ENCODE measurements around the gene ADARB1.

GRCh38 chr21:45141507-45141906, 67.1 kb downstream of the ADARB1 start:
- TF ChIP-seq, protein P1, sequence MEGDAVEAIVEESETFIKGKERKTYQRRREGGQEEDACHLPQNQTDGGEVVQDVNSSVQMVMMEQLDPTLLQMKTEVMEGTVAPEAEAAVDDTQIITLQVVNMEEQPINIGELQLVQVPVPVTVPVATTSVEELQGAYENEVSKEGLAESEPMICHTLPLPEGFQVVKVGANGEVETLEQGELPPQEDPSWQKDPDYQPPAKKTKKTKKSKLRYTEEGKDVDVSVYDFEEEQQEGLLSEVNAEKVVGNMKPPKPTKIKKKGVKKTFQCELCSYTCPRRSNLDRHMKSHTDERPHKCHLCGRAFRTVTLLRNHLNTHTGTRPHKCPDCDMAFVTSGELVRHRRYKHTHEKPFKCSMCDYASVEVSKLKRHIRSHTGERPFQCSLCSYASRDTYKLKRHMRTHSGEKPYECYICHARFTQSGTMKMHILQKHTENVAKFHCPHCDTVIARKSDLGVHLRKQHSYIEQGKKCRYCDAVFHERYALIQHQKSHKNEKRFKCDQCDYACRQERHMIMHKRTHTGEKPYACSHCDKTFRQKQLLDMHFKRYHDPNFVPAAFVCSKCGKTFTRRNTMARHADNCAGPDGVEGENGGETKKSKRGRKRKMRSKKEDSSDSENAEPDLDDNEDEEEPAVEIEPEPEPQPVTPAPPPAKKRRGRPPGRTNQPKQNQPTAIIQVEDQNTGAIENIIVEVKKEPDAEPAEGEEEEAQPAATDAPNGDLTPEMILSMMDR (IDR thresholded peaks at IDR 0.05; ENCODE audit: poor library complexity) = no peak
- TF ChIP-seq EZH2 (IDR thresholded peaks at IDR 0.05; ENCODE audit: borderline replicate concordance) (no peak), EZH2phosphoT487 (IDR thresholded peaks at IDR 0.05; ENCODE audit: low read depth, severe bottlenecking, unreplicated experiment) (no peak)
